ENCODE data around the gene CD276.
"Not testable (repeated sequence)": the region's sequence is repeated elsewhere in the genome, so short reads cannot be mapped to it uniquely, and the experiment has no call there.

The CD276 gene

GRCh38 chr15:73683777-73684580 lies at the start of gene CD276:
Gene CD276, plus strand, starts transcription at chr15:73684383. Its CDS starts 15,257 bp downstream, at chr15:73699640.
- DNase-seq (ENCODE audit: low spot score) (peak; percentile 70), FAIRE-seq (no peak)

- DNase-seq (ENCODE audit: low spot score) = no peak
- FAIRE-seq = no peak
Observed at GRCh38 chr15:73637527-73637926, 46.7 kb upstream of the CD276 start.

- not testable (repeated sequence) for FAIRE-seq; DNase-seq (ENCODE audit: low spot score)
Observed at GRCh38 chr15:73639464-73639863, 44.7 kb upstream of the CD276 start.

GRCh38 chr15:73647259-73648013 lies 36.7 kb upstream of the CD276 start:
- DNase-seq (ENCODE audit: low spot score) (no peak), FAIRE-seq (no peak)

- no peak for FAIRE-seq
- no peak for DNase-seq (ENCODE audit: low spot score)
Observed at GRCh38 chr15:73648014-73648295, 36.2 kb upstream of the CD276 start.

GRCh38 chr15:73650416-73651126 lies 33.6 kb upstream of the CD276 start:
- DNase-seq (ENCODE audit: low spot score) = no peak
- FAIRE-seq = no peak

- DNase-seq (ENCODE audit: low spot score) (no peak), FAIRE-seq (no peak)
Observed at GRCh38 chr15:73654659-73655058, 29.5 kb upstream of the CD276 start.

- no peak for DNase-seq (ENCODE audit: low spot score)
- FAIRE-seq = no peak
Observed at GRCh38 chr15:73655724-73656123, 28.5 kb upstream of the CD276 start.

- FAIRE-seq = no peak
- DNase-seq (ENCODE audit: low spot score) = no peak
Observed at GRCh38 chr15:73658645-73659044, 25.5 kb upstream of the CD276 start.

- no peak for FAIRE-seq
- DNase-seq (ENCODE audit: low spot score) = no peak
Observed at GRCh38 chr15:73660455-73660854, 23.7 kb upstream of the CD276 start.

GRCh38 chr15:73674587-73674986 lies 9.6 kb upstream of the CD276 start:
- no peak for FAIRE-seq
- DNase-seq (ENCODE audit: low spot score) = no peak

GRCh38 chr15:73677146-73677607 lies 7.0 kb upstream of the CD276 start:
- FAIRE-seq (no peak), DNase-seq (ENCODE audit: low spot score) (peak; percentile 51)

GRCh38 chr15:73677733-73678132 lies 6.5 kb upstream of the CD276 start:
- FAIRE-seq = no peak

GRCh38 chr15:73678498-73678897 lies 5.7 kb upstream of the CD276 start:
- no peak for DNase-seq (ENCODE audit: low spot score)
- no peak for FAIRE-seq

More at GRCh38 chr15:73677733-73678132, 6.5 kb upstream of the CD276 start:
- DNase-seq (ENCODE audit: low spot score) = no peak

- FAIRE-seq (no peak), DNase-seq (ENCODE audit: low spot score) (no peak)
Observed at GRCh38 chr15:73679180-73679579, 5.0 kb upstream of the CD276 start.

- DNase-seq (ENCODE audit: low spot score) (no peak), FAIRE-seq (no peak)
Observed at GRCh38 chr15:73679964-73680363, 4.2 kb upstream of the CD276 start.

GRCh38 chr15:73680549-73680948 lies 3.6 kb upstream of the CD276 start:
- DNase-seq (ENCODE audit: low spot score) (no peak), FAIRE-seq (no peak)

GRCh38 chr15:73681063-73681462 lies 3.1 kb upstream of the CD276 start:
- no peak for DNase-seq (ENCODE audit: low spot score)
- no peak for FAIRE-seq

GRCh38 chr15:73681856-73682599 lies 2.2 kb upstream of the CD276 start:
- FAIRE-seq = no peak
- no peak for DNase-seq (ENCODE audit: low spot score)

GRCh38 chr15:73682600-73683090 lies 1.5 kb upstream of the CD276 start:
- DNase-seq (ENCODE audit: low spot score) (no peak), FAIRE-seq (no peak)

GRCh38 chr15:73683257-73683776 lies 866 bp upstream of the CD276 start:
- FAIRE-seq = peak; percentile 76

More at GRCh38 chr15:73683257-73683776, 866 bp upstream of the CD276 start:
- no peak for DNase-seq (ENCODE audit: low spot score)

Data from urothelium cell line (cell line).